K562 (cell line): ENCODE results near the gene TCHH.

Experiments used
- CBFB ChIP-seq: sonication (generic); formaldehyde crosslinking; IDR thresholded peaks from 2 replicates; pipeline ENCODE4 v1.4.0; 2020; ENCODE audit warnings: mild to moderate bottlenecking, missing genetic modification reagents
- CBX3 ChIP-seq, 2 experiments: IDR thresholded peaks; 1 replicate in 1 of 2; 2 replicates in 1 of 2; pipeline ENCODE4 v1.6.1; 2012; ENCODE audit warnings: inconsistent platforms in 2 of 2, low read length in 2 of 2, borderline replicate concordance in 1 of 2, control low read depth in 1 of 2
- DNMT1 ChIP-seq: fragments of 450-650 bp; IDR thresholded peaks from 2 replicates; pipeline ENCODE4 v1.6.1; 2016; ENCODE audit warnings: antibody characterized with exemption, mild to moderate bottlenecking
- ETV6 ChIP-seq, 3 experiments: fragments of 150-350 bp in 1 of 3; sonication (generic) in 1 of 3; formaldehyde crosslinking in 1 of 3; IDR thresholded peaks; 2 replicates each; pipeline versions ENCODE4 v1.6.1 to v1.8.0; 2014 to 2022; ENCODE audit warnings: borderline replicate concordance in 2 of 3, low read depth in 2 of 3, antibody characterized with exemption in 1 of 3, low read length in 1 of 3, mild to moderate bottlenecking in 1 of 3, missing genetic modification reagents in 1 of 3
- GTF2F1 ChIP-seq: IDR thresholded peaks from 2 replicates; pipeline ENCODE4 v1.6.1; 2011; ENCODE audit warnings: low read depth, low read length, improper control_type of control experiment
- MYC ChIP-seq, 2 experiments: fragments of 250-450 bp in 1 of 2; sonication (Bioruptor Pico) in 1 of 2; IDR thresholded peaks; 2 replicates each; pipeline versions ENCODE4 v1.5.1 to v1.6.1; 2012 to 2021; ENCODE audit warnings: low read depth in 2 of 2, borderline replicate concordance in 1 of 2, improper control_type of control experiment in 1 of 2, low read length in 1 of 2, mild to moderate bottlenecking in 1 of 2, moderate library complexity in 1 of 2
- POLR2A ChIP-seq: fragments of 450-650 bp; conservative IDR thresholded peaks from 2 replicates; pipeline ENCODE4 v1.6.1; 2016
- POLR2AphosphoS5 ChIP-seq: IDR thresholded peaks from 2 replicates; pipeline ENCODE4 v1.6.1; 2011; ENCODE audit warnings: mild to moderate bottlenecking, low read depth, low read length, moderate library complexity; ENCODE audit not compliant: control insufficient read depth, insufficient read depth
- TRIM28 ChIP-seq: fragments of 450-650 bp; IDR thresholded peaks from 2 replicates; pipeline ENCODE4 v1.6.1; 2017
- ZNF121 ChIP-seq: sonication (generic); formaldehyde crosslinking; conservative IDR thresholded peaks from 2 replicates; pipeline ENCODE4 v1.8.0; 2022; ENCODE audit warnings: missing genetic modification reagents
- TF ChIP-seq, protein P1 (sequence below): sonication (generic); formaldehyde crosslinking; IDR thresholded peaks from 2 replicates; pipeline ENCODE4 v1.5.0; 2020; ENCODE audit warnings: missing genetic modification reagents
- TF ChIP-seq, protein P2 (sequence below): sonication (generic); formaldehyde crosslinking; IDR thresholded peaks from 2 replicates; pipeline ENCODE4 v1.8.1; 2023; ENCODE audit warnings: mild to moderate bottlenecking, missing genetic modification reagents, moderate library complexity
- TF ChIP-seq, protein P3 (sequence below), 3 experiments: IDR thresholded peaks in 2 of 3; conservative IDR thresholded peaks in 1 of 3; 2 replicates each; pipeline ENCODE4 v1.5.1; 2011 to 2012; ENCODE audit warnings: low read length in 3 of 3, mild to moderate bottlenecking in 3 of 3, control low read depth in 2 of 3, improper control_type of control experiment in 1 of 3, inconsistent platforms in 1 of 3, low read depth in 1 of 3, mixed read lengths in 1 of 3, moderate library complexity in 1 of 3; ENCODE audit not compliant: insufficient read depth in 2 of 3

DNA sequence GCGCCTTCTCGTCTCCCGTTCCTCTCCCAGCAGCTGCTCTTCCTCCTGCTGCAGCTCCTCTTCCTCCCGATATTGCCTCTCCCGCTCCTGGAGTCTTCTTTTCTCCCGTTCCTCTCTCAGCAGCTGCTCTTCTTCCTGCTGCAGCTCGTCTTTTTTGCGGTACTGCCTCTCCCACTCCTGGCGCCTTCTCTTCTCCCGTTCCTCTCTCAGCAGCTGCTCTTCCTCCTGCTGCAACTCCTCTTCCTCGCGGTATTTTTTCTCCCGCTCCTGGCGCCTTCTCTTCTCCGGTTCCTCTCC is 5.3 kb downstream of the TCHH start:
- TF ChIP-seq CBFB (CRISPR knock-in tag) (no peak), TRIM28 (no peak), CBX3 (IDR thresholded peaks at IDR 0.05; ENCODE audit: borderline replicate concordance in 1 of 2, low read length in 2 of 2) (no peak), ETV6 (IDR thresholded peaks at IDR 0.05; ENCODE audit: borderline replicate concordance in 1 of 2, low read depth in 2 of 2, low read length in 1 of 2) (no peak), ETV6 (CRISPR knock-in tag; IDR thresholded peaks at IDR 0.05; ENCODE audit: borderline replicate concordance) (no peak), POLR2A (no peak), POLR2AphosphoS5 (no peak), DNMT1 (no peak), ZNF121 (CRISPR knock-in tag) (no peak), GTF2F1 (no peak), MYC (IDR thresholded peaks at IDR 0.05; ENCODE audit: low read depth, low read length) (no peak), MYC (CRISPR knock-in tag; IDR thresholded peaks at IDR 0.05; ENCODE audit: borderline replicate concordance, low read depth) (no peak)
- TF ChIP-seq, protein P1, sequence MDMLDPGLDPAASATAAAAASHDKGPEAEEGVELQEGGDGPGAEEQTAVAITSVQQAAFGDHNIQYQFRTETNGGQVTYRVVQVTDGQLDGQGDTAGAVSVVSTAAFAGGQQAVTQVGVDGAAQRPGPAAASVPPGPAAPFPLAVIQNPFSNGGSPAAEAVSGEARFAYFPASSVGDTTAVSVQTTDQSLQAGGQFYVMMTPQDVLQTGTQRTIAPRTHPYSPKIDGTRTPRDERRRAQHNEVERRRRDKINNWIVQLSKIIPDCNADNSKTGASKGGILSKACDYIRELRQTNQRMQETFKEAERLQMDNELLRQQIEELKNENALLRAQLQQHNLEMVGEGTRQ (CRISPR knock-in tag), result no peak
- TF ChIP-seq, protein P2, sequence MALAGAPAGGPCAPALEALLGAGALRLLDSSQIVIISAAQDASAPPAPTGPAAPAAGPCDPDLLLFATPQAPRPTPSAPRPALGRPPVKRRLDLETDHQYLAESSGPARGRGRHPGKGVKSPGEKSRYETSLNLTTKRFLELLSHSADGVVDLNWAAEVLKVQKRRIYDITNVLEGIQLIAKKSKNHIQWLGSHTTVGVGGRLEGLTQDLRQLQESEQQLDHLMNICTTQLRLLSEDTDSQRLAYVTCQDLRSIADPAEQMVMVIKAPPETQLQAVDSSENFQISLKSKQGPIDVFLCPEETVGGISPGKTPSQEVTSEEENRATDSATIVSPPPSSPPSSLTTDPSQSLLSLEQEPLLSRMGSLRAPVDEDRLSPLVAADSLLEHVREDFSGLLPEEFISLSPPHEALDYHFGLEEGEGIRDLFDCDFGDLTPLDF (CRISPR knock-in tag), result no peak
- TF ChIP-seq, protein P3, sequence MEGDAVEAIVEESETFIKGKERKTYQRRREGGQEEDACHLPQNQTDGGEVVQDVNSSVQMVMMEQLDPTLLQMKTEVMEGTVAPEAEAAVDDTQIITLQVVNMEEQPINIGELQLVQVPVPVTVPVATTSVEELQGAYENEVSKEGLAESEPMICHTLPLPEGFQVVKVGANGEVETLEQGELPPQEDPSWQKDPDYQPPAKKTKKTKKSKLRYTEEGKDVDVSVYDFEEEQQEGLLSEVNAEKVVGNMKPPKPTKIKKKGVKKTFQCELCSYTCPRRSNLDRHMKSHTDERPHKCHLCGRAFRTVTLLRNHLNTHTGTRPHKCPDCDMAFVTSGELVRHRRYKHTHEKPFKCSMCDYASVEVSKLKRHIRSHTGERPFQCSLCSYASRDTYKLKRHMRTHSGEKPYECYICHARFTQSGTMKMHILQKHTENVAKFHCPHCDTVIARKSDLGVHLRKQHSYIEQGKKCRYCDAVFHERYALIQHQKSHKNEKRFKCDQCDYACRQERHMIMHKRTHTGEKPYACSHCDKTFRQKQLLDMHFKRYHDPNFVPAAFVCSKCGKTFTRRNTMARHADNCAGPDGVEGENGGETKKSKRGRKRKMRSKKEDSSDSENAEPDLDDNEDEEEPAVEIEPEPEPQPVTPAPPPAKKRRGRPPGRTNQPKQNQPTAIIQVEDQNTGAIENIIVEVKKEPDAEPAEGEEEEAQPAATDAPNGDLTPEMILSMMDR (IDR thresholded peaks at IDR 0.05 in 2 of 3, conservative IDR thresholded peaks at IDR 0.05 in 1 of 3; ENCODE audit: insufficient read depth in 2 of 3, low read depth in 1 of 3, low read length in 3 of 3), result no peak
